Endometrium (tissue), 2 donors: ENCODE measurements around the gene RBMS1.

ENCODE experiments used
- FAIRE-seq: peaks from 2 replicates; lab custom pipeline; 2012; peaks lifted over from hg19 to GRCh38; lab: Jason Lieb, UNC
- donor health status: control.
- donor health status: control.

RBMS1 gene

GRCh38 chr2:160278101-160278878 lies 215.3 kb downstream of the RBMS1 start:
- FAIRE-seq: no peak

DNA sequence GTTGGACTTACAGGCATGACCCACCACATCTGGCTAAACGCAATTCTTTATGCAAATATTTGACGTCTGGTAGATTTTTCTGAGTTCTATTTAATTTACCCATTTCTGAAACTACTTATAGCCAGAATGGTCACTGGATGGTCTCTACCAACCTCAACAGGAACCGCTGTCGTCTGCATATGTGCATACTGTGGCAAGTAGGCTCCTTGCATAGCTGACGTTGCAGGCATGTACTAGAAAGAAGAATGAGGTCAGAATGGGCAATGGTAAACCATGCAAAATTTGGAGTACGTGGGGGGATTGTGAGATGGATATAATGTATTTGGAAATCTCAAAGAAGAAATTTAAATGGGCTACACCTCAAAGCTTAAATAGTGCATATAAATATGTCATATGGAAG lies 216.5 kb downstream of the RBMS1 start:
- FAIRE-seq: no peak

DNA sequence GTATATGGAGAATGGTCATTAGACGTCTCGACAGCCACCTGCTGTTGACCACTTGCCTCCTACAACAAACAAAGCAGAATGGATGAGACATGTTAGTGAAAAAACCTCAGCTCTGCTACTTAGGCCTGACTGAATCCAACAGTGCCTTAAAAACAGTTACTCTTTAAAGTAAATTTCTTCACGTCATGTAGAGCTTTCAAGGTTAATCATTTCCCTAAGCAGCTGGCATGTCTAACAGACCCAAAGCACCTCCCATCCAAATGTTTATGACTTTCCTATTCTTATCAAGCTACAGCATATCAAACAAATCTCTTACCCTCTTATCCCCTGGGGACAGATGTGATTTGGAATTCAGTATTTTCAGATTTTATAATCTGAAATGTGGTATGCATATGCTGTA lies 218.0 kb downstream of the RBMS1 start:
- no peak for FAIRE-seq

DNA sequence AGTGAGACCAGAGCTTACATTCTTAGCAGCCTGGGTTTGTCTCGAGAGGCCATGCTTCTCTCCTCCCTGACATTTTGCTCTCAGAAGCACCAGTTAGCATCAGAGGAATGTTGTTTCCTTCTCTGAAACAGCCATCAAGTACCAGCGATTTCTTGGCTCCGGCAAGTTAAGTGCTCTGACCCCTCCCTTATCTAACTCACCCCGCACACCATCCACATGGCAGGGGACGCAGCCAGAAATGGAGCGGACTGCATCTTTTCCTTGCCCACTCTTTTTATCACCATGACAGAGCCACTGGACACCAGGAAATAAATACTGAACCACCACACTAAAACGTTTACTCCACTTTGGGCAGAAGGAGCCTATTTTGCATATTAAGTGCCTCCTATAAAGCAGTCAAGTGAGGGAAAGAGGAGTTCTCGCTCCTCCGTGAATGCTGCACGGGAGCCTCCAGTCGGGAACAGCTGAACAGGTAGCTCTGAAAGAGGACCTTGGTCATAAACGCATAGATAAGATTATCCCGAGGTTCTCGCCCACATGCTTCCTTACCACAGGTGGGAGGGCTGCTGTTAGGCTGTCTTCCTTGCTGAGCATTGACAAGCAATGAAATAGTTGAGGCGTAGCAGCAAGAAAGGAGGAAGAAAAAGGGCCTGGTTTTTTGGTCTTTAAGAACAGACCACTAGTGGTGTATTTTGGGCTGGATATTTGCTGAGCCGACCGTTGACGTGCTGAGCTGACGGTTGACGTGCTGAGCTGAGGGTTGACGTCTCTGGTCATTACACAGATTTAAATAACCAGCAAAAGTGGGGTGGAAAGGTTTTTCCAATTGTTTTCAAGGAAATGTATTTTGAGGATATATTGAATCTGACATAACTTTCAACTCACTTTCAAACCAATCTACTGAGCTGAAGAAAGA lies 222.2 kb downstream of the RBMS1 start:
- no peak for FAIRE-seq

DNA sequence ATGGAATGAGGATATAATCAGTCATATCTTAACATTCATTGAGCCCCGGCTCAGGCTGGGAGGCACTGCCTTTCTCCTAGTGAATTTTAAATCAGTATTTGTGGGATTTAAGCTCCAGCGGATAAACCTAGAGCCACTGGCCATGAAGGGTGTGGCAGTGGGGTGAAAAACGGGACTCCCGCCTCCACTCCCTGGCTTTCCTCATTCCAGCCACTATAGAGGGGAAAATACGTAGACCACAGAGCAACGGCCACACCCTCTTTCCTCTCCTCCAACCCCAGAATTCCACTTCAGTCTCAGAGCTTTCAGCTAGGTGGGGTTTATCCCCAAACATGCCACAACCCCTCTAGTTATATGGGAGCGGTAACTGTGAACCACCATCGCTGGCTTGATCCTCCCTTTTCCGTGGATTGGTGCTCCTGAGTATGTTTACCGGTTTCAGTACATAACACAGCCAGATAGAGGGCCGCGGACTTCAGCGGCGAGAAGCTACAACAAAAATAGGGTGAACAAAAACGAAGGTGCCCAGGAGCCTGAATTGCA lies 223.0 kb downstream of the RBMS1 start:
- FAIRE-seq: no peak

- FAIRE-seq: peak; percentile 48
Observed at GRCh38 chr2:160269803-160270570, 223.6 kb downstream of the RBMS1 start.

DNA sequence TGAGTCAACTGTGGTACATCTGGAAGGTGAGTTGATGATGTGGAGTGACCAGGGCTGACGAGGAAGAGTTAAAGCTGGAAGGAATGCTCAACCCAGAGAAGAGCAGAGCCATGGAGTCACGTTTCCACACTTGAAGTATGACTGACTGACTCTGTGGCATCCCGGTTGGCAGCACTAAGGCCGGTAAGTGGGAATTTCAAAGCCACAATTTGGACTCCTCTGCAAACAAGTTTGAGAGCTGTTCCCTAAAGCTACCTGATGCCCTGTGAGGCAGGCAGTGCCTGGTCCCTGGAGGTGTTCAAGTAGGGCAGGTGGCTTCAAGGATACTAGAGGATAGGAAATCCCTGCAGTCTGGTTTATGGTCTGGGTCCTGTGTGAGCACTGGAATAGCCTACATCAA lies 224.2 kb downstream of the RBMS1 start:
- FAIRE-seq: no peak

- no peak for FAIRE-seq
Observed at GRCh38 chr2:160268151-160268781, 225.3 kb downstream of the RBMS1 start.

DNA sequence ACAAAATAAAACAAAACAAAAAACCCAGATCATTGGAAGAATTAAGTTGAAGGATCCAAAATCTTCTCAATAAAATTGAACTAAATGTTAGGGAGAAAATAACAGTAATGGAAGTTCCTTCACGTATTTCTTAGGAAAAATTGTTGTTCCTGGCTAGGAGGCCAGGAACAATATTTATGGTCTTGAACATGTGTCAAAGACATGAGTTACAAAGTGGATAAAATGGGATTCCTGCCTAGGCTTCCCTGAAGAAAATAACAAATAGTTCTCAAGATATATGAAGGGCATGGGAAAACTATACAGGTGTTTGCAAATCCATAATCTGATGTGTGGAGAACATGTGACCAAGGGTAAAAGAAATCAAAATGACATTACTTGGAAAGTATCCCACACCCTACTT lies 225.9 kb downstream of the RBMS1 start:
- no peak for FAIRE-seq

GRCh38 chr2:160267022-160267421 lies 226.6 kb downstream of the RBMS1 start:
- FAIRE-seq: no peak

- FAIRE-seq: no peak
Observed at GRCh38 chr2:160266037-160266551, 227.5 kb downstream of the RBMS1 start.

GRCh38 chr2:160264308-160264707 lies 229.3 kb downstream of the RBMS1 start:
- no peak for FAIRE-seq

DNA sequence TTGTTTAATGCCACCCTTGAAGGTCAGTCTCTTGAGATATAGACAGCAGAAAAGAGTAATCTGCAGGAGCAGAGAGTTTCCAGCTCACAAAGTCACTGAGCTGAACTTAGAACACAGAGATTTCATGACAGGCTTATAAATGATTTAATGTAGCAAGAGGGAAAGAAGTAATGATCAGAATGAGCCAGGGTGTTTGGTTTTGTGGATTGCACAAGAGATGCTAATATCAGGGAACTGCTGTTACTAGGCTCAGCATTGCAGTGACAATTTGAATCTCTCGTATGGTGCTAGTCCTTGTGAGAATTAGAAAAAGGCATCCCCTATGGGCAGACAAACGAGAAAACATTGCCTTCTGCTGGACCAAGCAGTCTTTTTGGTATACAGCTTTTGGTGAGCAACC lies 231.9 kb downstream of the RBMS1 start:
- FAIRE-seq: no peak

GRCh38 chr2:160258492-160258805 lies 235.2 kb downstream of the RBMS1 start:
- no peak for FAIRE-seq

DNA sequence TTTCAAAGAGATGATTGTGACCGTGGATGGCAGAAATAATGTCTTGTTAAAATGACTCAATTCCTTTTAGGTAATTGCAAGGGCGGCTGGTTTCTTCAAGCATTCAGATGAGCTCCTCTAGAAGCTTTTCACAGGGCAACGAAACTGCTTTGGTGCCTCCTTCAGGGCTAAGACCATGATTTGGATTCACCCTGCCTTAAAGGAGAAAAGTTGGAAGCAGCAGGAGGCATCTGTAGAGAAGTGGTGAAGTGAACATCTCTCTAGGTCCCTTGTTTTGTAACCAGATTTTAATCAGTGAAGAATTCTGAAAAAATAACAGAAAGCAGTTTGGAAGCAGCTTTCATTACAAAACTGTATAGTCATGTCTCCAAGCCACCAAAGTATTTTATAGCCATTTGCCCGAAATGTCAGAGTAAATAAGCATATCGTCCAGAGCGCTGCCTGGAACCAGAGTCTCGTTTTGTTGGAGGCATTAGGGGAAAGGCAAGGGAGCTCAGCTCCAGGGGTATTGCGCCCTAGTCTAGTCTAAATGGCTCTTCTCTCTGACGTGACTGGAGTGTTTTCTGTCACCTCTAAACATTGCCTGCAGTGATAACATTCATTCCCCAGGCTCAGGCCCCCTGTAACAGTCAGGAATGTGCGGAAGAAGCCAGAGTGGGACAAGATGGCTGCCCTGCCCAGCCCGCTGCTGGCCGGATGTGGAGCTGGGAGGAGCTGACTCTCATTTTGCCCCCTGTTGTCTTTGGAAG lies 235.7 kb downstream of the RBMS1 start:
- FAIRE-seq: no peak

DNA sequence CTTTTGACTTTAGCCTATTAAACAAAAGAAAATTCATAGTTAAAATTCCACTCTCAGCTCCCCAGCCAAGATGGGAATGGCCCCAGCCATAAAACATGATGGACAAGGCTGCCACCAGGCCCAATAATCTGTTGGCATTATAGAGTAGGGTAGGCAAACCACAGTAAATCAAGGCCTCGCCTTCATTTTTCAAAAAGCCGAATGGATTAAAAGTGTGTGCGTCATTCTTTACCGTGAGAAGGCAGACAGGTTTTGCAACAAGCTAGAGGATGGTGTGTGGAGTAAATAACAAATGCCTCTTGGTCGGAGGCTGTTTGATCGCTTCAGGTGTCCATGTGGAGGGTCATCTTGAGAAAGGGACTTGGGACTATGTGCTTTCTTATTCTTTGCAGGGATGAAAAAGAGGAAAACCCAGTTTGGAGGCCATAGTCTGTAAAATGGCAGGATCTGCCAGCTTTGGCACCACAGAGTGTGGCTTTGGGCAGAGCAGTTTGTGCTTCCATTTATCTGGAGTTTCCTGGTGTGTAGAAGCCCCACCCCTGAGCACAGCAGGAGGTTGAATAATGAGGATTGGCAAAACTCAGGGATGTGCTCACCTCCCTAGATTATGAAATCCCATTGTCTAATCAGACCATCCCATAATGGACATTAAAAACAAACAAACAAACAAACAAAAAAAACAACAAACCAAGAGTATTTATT lies 236.4 kb downstream of the RBMS1 start:
- FAIRE-seq: no peak

DNA sequence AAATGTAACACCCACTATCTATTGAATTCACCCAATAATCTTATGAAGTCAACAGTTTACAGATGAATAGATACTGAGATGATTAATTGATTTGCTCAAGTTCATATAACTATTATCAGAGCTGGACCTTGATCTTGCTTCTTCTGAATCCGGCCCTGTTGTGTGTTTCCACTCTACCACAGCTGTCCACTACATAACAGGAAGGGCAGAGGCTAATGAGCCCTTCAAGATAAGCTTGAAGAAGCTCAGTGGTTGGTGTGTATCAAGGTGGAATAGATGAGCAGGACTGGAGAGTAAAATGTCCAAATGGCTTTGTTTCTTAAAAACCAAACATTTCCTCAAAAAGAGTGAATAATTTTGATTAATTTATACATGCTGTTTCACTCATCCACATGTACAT lies 237.1 kb downstream of the RBMS1 start:
- FAIRE-seq: no peak

- FAIRE-seq: no peak
Observed at GRCh38 chr2:160255408-160255807, 238.2 kb downstream of the RBMS1 start.

- FAIRE-seq: no peak
Observed at GRCh38 chr2:160254189-160254762, 239.3 kb downstream of the RBMS1 start.
